ENCODE data around the gene ACSS2. TPM values are rescaled to one million over a fixed set of nuclear protein-coding genes. Genes with fewer than 3 reads are reported as not detected.

ACSS2 gene
- total and polyA plus RNA-seq, 2 donors from 2014 or later: 53.1 to 98.9 TPM

GRCh38 chr20:34863421-34863965 lies 12.9 kb upstream of the ACSS2 start:
- no peaks in the 10 kb centered on the region for H3K27me3 ChIP-seq (ENCODE audit: control insufficient read depth, insufficient read depth, low read length)
- no peak overlapping the region for H3K27ac ChIP-seq (ENCODE audit: low read depth in 2 of 2, low read length in 2 of 2)
- DNase-seq: peak in 2 of 5 donors; percentile 7 to 71
- FAIRE-seq: no peak
- peaks cover 0 to 6% (median 0%) of the 10 kb centered on the region in 3 donors for H3K36me3 ChIP-seq (ENCODE audit: control insufficient read depth in 2 of 3, insufficient read depth in 3 of 3, low read length in 3 of 3)
- intact Hi-C loops (cut with DNase I): no loop called here
- H3K4me1 ChIP-seq (ENCODE audit: control insufficient read depth in 2 of 3, insufficient read depth in 2 of 3, low read depth in 1 of 3, low read length in 3 of 3): peaks cover 0 to 3% (median 0%) of the 10 kb centered on the region in 3 donors
- no peak for TF ChIP-seq CTCF (IDR thresholded peaks at IDR 0.05; ENCODE audit: borderline replicate concordance, extremely low read depth, insufficient read depth)
- no peak overlapping the region for H3K4me3 ChIP-seq (ENCODE audit: low read length in 3 of 3)
- H3K9me3 ChIP-seq (ENCODE audit: control insufficient read depth in 2 of 3, insufficient read depth in 1 of 3, low read length in 3 of 3): no peaks in the 10 kb centered on the region
- H3K9ac ChIP-seq (ENCODE audit: low read length in 3 of 3): no peak overlapping the region

DNA sequence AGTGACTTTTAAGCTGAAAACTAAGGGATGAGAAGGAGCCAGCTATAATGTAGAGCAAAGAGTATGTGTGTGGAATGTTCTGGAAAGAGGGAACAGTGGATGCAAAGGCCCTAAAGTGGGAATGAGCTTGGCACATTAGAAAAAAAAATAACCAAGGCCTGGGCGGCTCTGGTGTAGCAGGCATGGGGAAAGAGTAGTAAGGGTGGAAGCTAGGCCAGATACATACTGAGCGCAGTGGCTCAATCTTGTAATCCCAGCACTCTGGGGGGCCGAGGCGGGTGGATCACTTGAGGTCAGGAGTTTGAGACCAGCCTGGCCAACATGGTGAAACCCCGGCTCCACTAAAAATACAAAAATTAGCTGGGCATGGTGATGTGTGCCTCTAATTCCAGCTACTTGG lies 12.2 kb upstream of the ACSS2 start:
- H3K9me3 ChIP-seq (ENCODE audit: control insufficient read depth in 2 of 3, insufficient read depth in 1 of 3, low read length in 3 of 3): no peaks in the 10 kb centered on the region
- no peak overlapping the region for H3K4me3 ChIP-seq (ENCODE audit: low read length in 3 of 3)
- no peak overlapping the region for H3K9ac ChIP-seq (ENCODE audit: low read length in 3 of 3)
- DNase-seq (no peak), FAIRE-seq (no peak)
- intact Hi-C loops (cut with DNase I): no loop called here
- no peaks in the 10 kb centered on the region for H3K27me3 ChIP-seq (ENCODE audit: control insufficient read depth, insufficient read depth, low read length)
- peaks cover 0 to 3% (median 0%) of the 10 kb centered on the region in 3 donors for H3K4me1 ChIP-seq (ENCODE audit: control insufficient read depth in 2 of 3, insufficient read depth in 2 of 3, low read depth in 1 of 3, low read length in 3 of 3)
- no peak for TF ChIP-seq CTCF (IDR thresholded peaks at IDR 0.05; ENCODE audit: borderline replicate concordance, extremely low read depth, insufficient read depth)
- no peak overlapping the region for H3K27ac ChIP-seq (ENCODE audit: low read depth in 2 of 2, low read length in 2 of 2)
- H3K36me3 ChIP-seq (ENCODE audit: control insufficient read depth in 2 of 3, insufficient read depth in 3 of 3, low read length in 3 of 3): peaks cover 0 to 4% (median 0%) of the 10 kb centered on the region in 3 donors

- H3K27ac ChIP-seq (ENCODE audit: low read depth in 2 of 2, low read length in 2 of 2): no peak overlapping the region
- peak overlapping the region in 2 of 3 donors; percentile 1 to 77 for H3K4me3 ChIP-seq (ENCODE audit: low read length in 3 of 3)
Observed at GRCh38 chr20:34871320-34871926, 5.0 kb upstream of the ACSS2 start.

More at GRCh38 chr20:34871320-34871926, 5.0 kb upstream of the ACSS2 start:
- Histone ChIP-seq H3K9ac (ENCODE audit: low read length in 3 of 3) (no peak overlapping the region), H3K4me1 (ENCODE audit: control insufficient read depth in 2 of 3, insufficient read depth in 2 of 3, low read depth in 1 of 3, low read length in 3 of 3) (peaks cover 0 to 25% (median 13%) of the 10 kb centered on the region in 3 donors), H3K27me3 (ENCODE audit: control insufficient read depth, insufficient read depth, low read length) (no peaks in the 10 kb centered on the region), H3K9me3 (ENCODE audit: control insufficient read depth in 2 of 3, insufficient read depth in 1 of 3, low read length in 3 of 3) (no peaks in the 10 kb centered on the region), H3K36me3 (ENCODE audit: control insufficient read depth in 2 of 3, insufficient read depth in 3 of 3, low read length in 3 of 3) (no peaks in the 10 kb centered on the region)
- intact Hi-C loops (cut with DNase I): loop anchor here (5.0 kb wide), 1 partner anchor 86 kb away; the partner anchor contains the start of genes GSS and MYH7B
- DNase-seq (no peak), FAIRE-seq (no peak)
- no peak for TF ChIP-seq CTCF (IDR thresholded peaks at IDR 0.05; ENCODE audit: borderline replicate concordance, extremely low read depth, insufficient read depth)
